GM21381 (cell line): ENCODE results near the gene AFTPH.

Experiments used
- ATAC-seq: cut with Tn5 transposase; IDR thresholded peaks from one replicate; pipeline ENCODE4 v1.9.1; 2021; ENCODE audit warnings: mild to moderate bottlenecking, moderate library complexity; ENCODE audit not compliant: unreplicated experiment

AFTPH gene

GRCh38 chr2:64629875-64630274, 105.7 kb downstream of the AFTPH start:
- ATAC-seq: no peak

GRCh38 chr2:64630752-64631151, 106.6 kb downstream of the AFTPH start:
- ATAC-seq: no peak

- no peak for ATAC-seq
Observed at GRCh38 chr2:64631771-64632170, 107.6 kb downstream of the AFTPH start.

GRCh38 chr2:64632835-64633819, 109.0 kb downstream of the AFTPH start:
- ATAC-seq: no peak

GRCh38 chr2:64634345-64635267, 110.5 kb downstream of the AFTPH start:
- no peak for ATAC-seq

GRCh38 chr2:64635976-64636911, 112.1 kb downstream of the AFTPH start:
- ATAC-seq: peak; percentile 65

GRCh38 chr2:64637000-64637635, 113.0 kb downstream of the AFTPH start:
- ATAC-seq: peak; percentile 43

GRCh38 chr2:64637931-64638330, 113.8 kb downstream of the AFTPH start:
- ATAC-seq: no peak

- ATAC-seq: no peak
Observed at GRCh38 chr2:64638502-64639120, 114.5 kb downstream of the AFTPH start.

- no peak for ATAC-seq
Observed at GRCh38 chr2:64639691-64640090, 115.6 kb downstream of the AFTPH start.

GRCh38 chr2:64640153-64641044, 116.3 kb downstream of the AFTPH start:
- no peak for ATAC-seq

- ATAC-seq: no peak
Observed at GRCh38 chr2:64641599-64641998, 117.5 kb downstream of the AFTPH start.
